Activated T-cell treated with anti-CD3 and anti-CD28 coated beads for 48 hours (primary cell): ENCODE measurements around the gene CYP2D6.
"Not testable (repeated sequence)": the region's sequence is repeated elsewhere in the genome, so short reads cannot be mapped to it uniquely, and the experiment has no call there.

Experiments
- DNase-seq: peaks from one replicate; pipeline ENCODE4 v3.0.0-alpha.2; 2020; ENCODE audit warnings: low read depth

Gene CYP2D6

GRCh38 chr22:42158456-42159132 lies 28.0 kb upstream of the CYP2D6 start:
- no peak for DNase-seq

GRCh38 chr22:42156598-42156997 lies 26.0 kb upstream of the CYP2D6 start:
- DNase-seq, result no peak

- no peak for DNase-seq
Measured at GRCh38 chr22:42156121-42156520, 25.5 kb upstream of the CYP2D6 start.

- DNase-seq, result no peak
Measured at GRCh38 chr22:42155053-42155543, 24.5 kb upstream of the CYP2D6 start.

GRCh38 chr22:42154293-42155052 lies 23.9 kb upstream of the CYP2D6 start:
- DNase-seq, result no peak

GRCh38 chr22:42152661-42153270 lies 22.2 kb upstream of the CYP2D6 start:
- no peak for DNase-seq

- DNase-seq, result no peak
Measured at GRCh38 chr22:42151924-42152635, 21.5 kb upstream of the CYP2D6 start.

- no peak for DNase-seq
Measured at GRCh38 chr22:42150727-42151590, 20.3 kb upstream of the CYP2D6 start.

GRCh38 chr22:42149798-42150197 lies 19.2 kb upstream of the CYP2D6 start:
- not testable (repeated sequence) for DNase-seq

GRCh38 chr22:42145175-42145574 lies 14.6 kb upstream of the CYP2D6 start:
- no peak for DNase-seq

GRCh38 chr22:42143859-42144822 lies 13.5 kb upstream of the CYP2D6 start:
- DNase-seq, result not testable (repeated sequence)

- no peak for DNase-seq
Measured at GRCh38 chr22:42142771-42143461, 12.3 kb upstream of the CYP2D6 start.

GRCh38 chr22:42141307-42142057 lies 10.9 kb upstream of the CYP2D6 start:
- DNase-seq, result not testable (repeated sequence)

- DNase-seq, result not testable (repeated sequence)
Measured at GRCh38 chr22:42140153-42140552, 9.5 kb upstream of the CYP2D6 start.

- DNase-seq, result not testable (repeated sequence)
Measured at GRCh38 chr22:42139508-42139907, 8.9 kb upstream of the CYP2D6 start.

GRCh38 chr22:42138972-42139371 lies 8.4 kb upstream of the CYP2D6 start:
- DNase-seq, result no peak

GRCh38 chr22:42138122-42138770 lies 7.6 kb upstream of the CYP2D6 start:
- DNase-seq, result no peak

- DNase-seq, result not testable (repeated sequence)
Measured at GRCh38 chr22:42135688-42136087, 5.1 kb upstream of the CYP2D6 start.
